Right lobe of liver (tissue), 6 donors: ENCODE measurements around the gene CAB39L. TPM values are rescaled to one million over a fixed set of nuclear protein-coding genes. Genes with fewer than 3 reads are reported as not detected.

ENCODE experiments used
- ATAC-seq, 4 donors: fragments of 200-7000 bp; cut with Tn5 transposase; one replicate each; pipeline ENCODE4 v1.9.1; 2020; ENCODE audit warnings: mild to moderate bottlenecking in 4 of 4, moderate library complexity in 4 of 4
- DNase-seq, 3 donors: peaks; one replicate each; pipeline ENCODE4 v3.0.0-alpha.2; 2020
- H3K27ac ChIP-seq, 3 donors: fragments of 200-600 bp; one replicate each; pipeline ENCODE4 v1.8.0; 2022
- H3K27me3 ChIP-seq, 2 donors: fragments of 200-600 bp; one replicate each; pipeline ENCODE4 v1.8.0; 2022
- H3K36me3 ChIP-seq, 4 donors: fragments of 200-600 bp; sonication (generic) in 1 of 4; one replicate each; pipeline versions ENCODE4 v1.5.1 to v1.8.0; 2017 to 2022; ENCODE audit warnings: control low read depth in 1 of 4
- H3K4me1 ChIP-seq, 4 donors: fragments of 200-600 bp; sonication (generic) in 1 of 4; one replicate each; pipeline versions ENCODE4 v1.5.1 to v1.8.0; 2017 to 2022; ENCODE audit warnings: control low read depth in 1 of 4
- H3K4me3 ChIP-seq, 3 donors: fragments of 200-600 bp; one replicate each; pipeline ENCODE4 v1.8.0; 2022
- H3K9me3 ChIP-seq, 4 donors: fragments of 200-600 bp; sonication (generic) in 1 of 4; one replicate each; pipeline versions ENCODE4 v1.5.1 to v1.8.0; 2017 to 2022; ENCODE audit warnings: control low read depth in 1 of 4
- POLR2A ChIP-seq: fragments of 450-650 bp; IDR thresholded peaks from one replicate; pipeline ENCODE4 v1.6.1; 2017; ENCODE audit warnings: antibody characterized with exemption, mild to moderate bottlenecking
- WGBS: methylation state at CpG from one replicate; pipeline ENCODE4 v1.1.6; 2018; ENCODE audit warnings: low coverage, low lambda C conversion rate; ENCODE audit not compliant: insufficient coverage; ENCODE audit errors: missing lambda C conversion rate; 5-methylcytosine and 5-hydroxymethylcytosine counted together
- intact Hi-C, 2 donors: fragments of 100-400 bp; cut with DNase I; formaldehyde crosslinking; loops; one replicate each; pipeline versions ENCODE4 v1.11.2 to v1.14.1; 2022
- total RNA-seq, 6 experiments: library from RNA; depleted of rRNA in 2 of 6; stranded (reverse); fragments of >200 nt in 2 of 6; fragmentation: NEBNext Ultra II Directional in 3 of 6; extraction: Animal tissue kit (Norgen Biotek cat#: 25700) in 3 of 6; gene quantifications; one replicate each; pipeline versions ENCODE4 v1.1.0 to v1.2.4, GENCODE V29; 2016 to 2023
- TF ChIP-seq, protein P1 (sequence below), 4 donors: fragments of 200-600 bp in 3 of 4; fragments of 450-650 bp in 1 of 4; IDR thresholded peaks; one replicate each; pipeline versions ENCODE4 v1.5.1 to v1.8.0; 2016 to 2022; ENCODE audit warnings: antibody characterized with exemption in 4 of 4, mild to moderate bottlenecking in 2 of 4
- donor health status: DM: no; HTN: yes; CAD: no.
- donor health status: DM: no; HTN: no; CAD: no.
- donor health status: DM: no; HTN: no; CAD: no.
- donor health status: DM: no; HTN: yes; CAD: no.
- donor health status: DM: no; HTN: yes; CAD: no.

The CAB39L gene
- total RNA-seq, 6 experiments from 2014 or later, result 1.9 to 4.1 (median 2.8) TPM

DNA sequence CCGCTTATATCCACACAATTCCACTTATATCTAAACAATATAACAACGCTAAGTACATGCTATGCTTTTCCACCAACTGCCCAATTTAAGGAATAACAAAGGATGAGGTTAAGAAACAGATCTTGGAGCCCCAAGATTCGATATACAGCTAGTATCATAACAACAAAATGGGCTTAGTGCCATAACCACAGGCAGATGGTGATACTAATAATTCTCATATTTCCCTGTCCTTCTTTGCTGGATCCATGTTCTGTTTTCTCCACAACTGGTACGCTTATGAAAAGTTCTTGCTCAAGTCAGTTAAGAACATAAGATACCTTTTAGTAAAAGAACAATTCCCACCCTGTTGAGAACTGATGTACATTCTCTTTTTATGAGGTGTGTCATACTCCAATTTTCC lies 33.9 kb downstream of the CAB39L start:
- intact Hi-C loops, result no loop called here
- Histone ChIP-seq H3K9me3 (no peaks in the 10 kb centered on the region), H3K27ac (no peak overlapping the region), H3K4me1 (no peaks in the 10 kb centered on the region), H3K4me3 (no peak overlapping the region), H3K36me3 (no peaks in the 10 kb centered on the region), H3K27me3 (no peaks in the 10 kb centered on the region)
- TF ChIP-seq POLR2A, result no peak
- TF ChIP-seq, protein P1, sequence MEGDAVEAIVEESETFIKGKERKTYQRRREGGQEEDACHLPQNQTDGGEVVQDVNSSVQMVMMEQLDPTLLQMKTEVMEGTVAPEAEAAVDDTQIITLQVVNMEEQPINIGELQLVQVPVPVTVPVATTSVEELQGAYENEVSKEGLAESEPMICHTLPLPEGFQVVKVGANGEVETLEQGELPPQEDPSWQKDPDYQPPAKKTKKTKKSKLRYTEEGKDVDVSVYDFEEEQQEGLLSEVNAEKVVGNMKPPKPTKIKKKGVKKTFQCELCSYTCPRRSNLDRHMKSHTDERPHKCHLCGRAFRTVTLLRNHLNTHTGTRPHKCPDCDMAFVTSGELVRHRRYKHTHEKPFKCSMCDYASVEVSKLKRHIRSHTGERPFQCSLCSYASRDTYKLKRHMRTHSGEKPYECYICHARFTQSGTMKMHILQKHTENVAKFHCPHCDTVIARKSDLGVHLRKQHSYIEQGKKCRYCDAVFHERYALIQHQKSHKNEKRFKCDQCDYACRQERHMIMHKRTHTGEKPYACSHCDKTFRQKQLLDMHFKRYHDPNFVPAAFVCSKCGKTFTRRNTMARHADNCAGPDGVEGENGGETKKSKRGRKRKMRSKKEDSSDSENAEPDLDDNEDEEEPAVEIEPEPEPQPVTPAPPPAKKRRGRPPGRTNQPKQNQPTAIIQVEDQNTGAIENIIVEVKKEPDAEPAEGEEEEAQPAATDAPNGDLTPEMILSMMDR (IDR thresholded peaks at IDR 0.05), result no peak
- ATAC-seq (no peak), DNase-seq (no peak)
- WGBS, result 72% methylated on average over 4 of the region's 4 CpGs

DNA sequence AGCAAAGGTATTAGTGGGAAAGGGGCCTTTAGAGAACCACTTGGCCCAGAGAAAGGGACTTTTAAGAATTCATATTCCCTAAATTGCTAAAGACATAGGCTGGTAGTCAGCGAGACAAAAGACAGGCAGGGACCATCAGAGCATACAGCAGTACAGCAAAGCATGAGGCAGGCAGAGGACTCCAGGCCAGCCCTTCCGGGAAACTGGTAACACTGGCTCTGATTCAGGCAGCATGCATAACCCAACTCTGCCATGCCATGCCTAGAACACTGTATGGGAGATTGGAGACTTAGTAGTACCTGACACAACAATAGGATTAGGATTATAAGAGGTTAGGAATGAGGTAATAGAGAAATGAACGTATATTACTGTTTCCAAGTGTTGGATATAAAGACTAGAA lies 34.9 kb downstream of the CAB39L start:
- Histone ChIP-seq H3K27ac (no peak overlapping the region), H3K27me3 (no peaks in the 10 kb centered on the region), H3K4me1 (no peaks in the 10 kb centered on the region), H3K9me3 (no peaks in the 10 kb centered on the region), H3K36me3 (no peaks in the 10 kb centered on the region), H3K4me3 (no peak overlapping the region)
- 92% methylated on average over 2 of the region's 3 CpGs for WGBS
- no peak for DNase-seq
- ATAC-seq, result no peak
- TF ChIP-seq POLR2A, result no peak
- TF ChIP-seq, protein P1 (IDR thresholded peaks at IDR 0.05), result no peak
- intact Hi-C loops, result no loop called here

DNA sequence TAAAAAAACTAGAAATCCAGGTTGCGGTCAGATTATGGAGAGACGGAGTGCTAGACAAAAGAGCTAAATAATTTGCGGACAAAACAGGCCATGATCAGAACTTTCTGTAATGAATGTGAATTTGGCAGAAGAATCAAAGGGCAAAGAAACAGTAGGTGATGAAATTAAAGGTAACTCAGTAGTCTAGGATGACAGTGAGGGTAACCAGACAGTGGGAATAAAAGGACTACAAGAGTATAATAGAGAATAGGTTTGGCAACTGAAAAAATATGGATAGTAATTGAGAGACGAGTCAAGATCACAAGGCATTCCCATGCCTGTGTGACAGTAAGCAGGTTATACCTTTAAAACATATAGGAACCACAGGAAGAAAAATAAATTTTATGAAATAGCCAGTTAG lies 35.9 kb downstream of the CAB39L start:
- no peak overlapping the region for H3K4me3 ChIP-seq
- H3K27ac ChIP-seq, result no peak overlapping the region
- WGBS, result 91% methylated on average over 4 of the region's 4 CpGs
- ATAC-seq (no peak), DNase-seq (no peak)
- no peaks in the 10 kb centered on the region for H3K36me3 ChIP-seq
- intact Hi-C loops, result no loop called here
- TF ChIP-seq, protein P1 (IDR thresholded peaks at IDR 0.05), result no peak
- no peak for TF ChIP-seq POLR2A
- no peaks in the 10 kb centered on the region for H3K4me1 ChIP-seq
- no peaks in the 10 kb centered on the region for H3K27me3 ChIP-seq
- H3K9me3 ChIP-seq, result no peaks in the 10 kb centered on the region

DNA sequence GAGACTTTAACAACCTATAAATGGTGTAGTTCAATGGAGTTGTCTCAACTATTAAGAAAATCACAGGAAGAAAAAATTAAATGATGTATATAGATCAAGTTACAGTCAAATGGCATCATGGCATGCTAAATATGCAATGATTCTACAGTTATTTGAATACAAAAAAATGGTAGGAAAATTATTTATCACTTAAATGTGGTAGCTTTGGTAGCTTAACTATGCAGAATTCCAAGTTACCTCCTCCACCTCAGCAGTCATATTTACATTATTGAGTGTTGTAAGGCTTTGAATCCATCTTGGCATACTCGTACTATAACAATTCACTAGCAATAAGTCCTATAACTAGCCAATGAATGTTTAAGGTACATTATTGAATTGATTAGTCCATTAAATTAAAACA lies 36.8 kb downstream of the CAB39L start:
- Histone ChIP-seq H3K27ac (no peak overlapping the region), H3K9me3 (no peaks in the 10 kb centered on the region), H3K36me3 (no peaks in the 10 kb centered on the region), H3K4me1 (no peaks in the 10 kb centered on the region), H3K4me3 (no peak overlapping the region), H3K27me3 (no peaks in the 10 kb centered on the region)
- ATAC-seq (no peak), DNase-seq (no peak)
- TF ChIP-seq, protein P1 (IDR thresholded peaks at IDR 0.05), result no peak
- TF ChIP-seq POLR2A, result no peak
- intact Hi-C loops, result no loop called here
- WGBS, result 88% methylated on average over 1 of the region's 1 CpG

DNA sequence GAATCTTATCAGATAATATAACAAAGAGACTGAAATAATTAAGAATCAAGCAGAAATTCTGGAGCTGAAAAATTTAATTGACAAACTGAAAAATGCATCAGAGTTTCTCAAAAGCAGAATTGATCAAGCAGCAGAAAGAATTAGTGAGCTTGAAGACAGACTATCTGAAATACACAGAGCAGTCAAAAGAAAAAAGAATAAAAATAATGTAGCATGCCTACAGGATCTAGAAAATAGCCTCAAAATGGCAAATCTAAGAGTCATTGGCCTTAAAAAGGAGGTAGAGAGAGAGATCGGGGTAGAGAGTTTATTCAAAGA lies 39.2 kb downstream of the CAB39L start:
- no peak for ATAC-seq
- no peaks in the 10 kb centered on the region for H3K36me3 ChIP-seq
- DNase-seq, result no peak
- H3K4me1 ChIP-seq, result no peaks in the 10 kb centered on the region
- whole genome bisulfite sequencing, result no CpG with 5 or more reads among the region's 1 CpG
- no peak overlapping the region for H3K27ac ChIP-seq
- no peak overlapping the region for H3K4me3 ChIP-seq
- intact Hi-C loops, result no loop called here
- H3K9me3 ChIP-seq, result no peaks in the 10 kb centered on the region
- no peaks in the 10 kb centered on the region for H3K27me3 ChIP-seq
- no peak for TF ChIP-seq POLR2A
- TF ChIP-seq, protein P1 (IDR thresholded peaks at IDR 0.05), result no peak
